Panc1 (cell line): ENCODE results near the gene LAYN. TPM values are rescaled to one million over a fixed set of nuclear protein-coding genes. Genes with fewer than 3 reads are reported as not detected.

Experiments used
- ATAC-seq: fragments of 200-7000 bp; cut with Tn5 transposase; 2 replicates; pipeline ENCODE4 v1.9.1; 2020; ENCODE audit warnings: mild to moderate bottlenecking, moderate library complexity
- BruUV-seq: library from RNA; stranded (reverse); fragments of 400-500 nt; replicated peaks from 2 replicates; lab custom pipeline; 2021; lab: Mats Ljungman, UMichigan
- CTCF ChIA-PET: fragments of 300-600 bp; sonication (Branson Sonifier 250); formaldehyde crosslinking; loops from one replicate; lab custom pipeline; 2022; ENCODE audit warnings: antibody characterized with exemption; lab: Charles Lee
- POLR2A ChIA-PET: fragments of 300-600 bp; sonication (Branson Sonifier 250); formaldehyde crosslinking; loops from one replicate; lab custom pipeline; 2022; ENCODE audit warnings: antibody characterized with exemption; lab: Charles Lee
- DNase-seq: peaks from one replicate; pipeline ENCODE4 v3.0.0-alpha.2; 2010; ENCODE audit warnings: low read depth, low spot score
- H3K27ac ChIP-seq: 2 replicates; pipeline ENCODE4 v1.5.1; 2011; ENCODE audit warnings: mild to moderate bottlenecking, low read length, inconsistent platforms
- H3K27me3 ChIP-seq: fragments of 200-500 bp; sonication (Bioruptor generic); 2 replicates; pipeline ENCODE4 v1.6.0; 2014; ENCODE audit warnings: low read length, inconsistent platforms; ENCODE audit not compliant: control insufficient read depth, insufficient read depth
- H3K36me3 ChIP-seq: fragments of 200-500 bp; sonication (Bioruptor generic); 2 replicates; pipeline ENCODE4 v1.5.1; 2014; ENCODE audit warnings: inconsistent platforms, mild to moderate bottlenecking, low read length, moderate library complexity; ENCODE audit not compliant: control insufficient read depth, insufficient read depth
- H3K4me1 ChIP-seq: 2 replicates; pipeline ENCODE4 v1.5.1; 2011; ENCODE audit warnings: inconsistent platforms, mild to moderate bottlenecking, low read length, moderate library complexity; ENCODE audit not compliant: control insufficient read depth, insufficient read depth
- H3K4me3 ChIP-seq, 2 experiments: 2 replicates each; pipeline ENCODE4 v1.5.1; 2011 to 2012; ENCODE audit warnings: low read depth in 2 of 2, low read length in 2 of 2, mild to moderate bottlenecking in 2 of 2, inconsistent platforms in 1 of 2, moderate library complexity in 1 of 2
- H3K9me3 ChIP-seq: fragments of 200-500 bp; sonication (Bioruptor generic); 2 replicates; pipeline ENCODE4 v1.5.1; 2014; ENCODE audit warnings: low read depth, mild to moderate bottlenecking, inconsistent platforms, low read length, moderate library complexity; ENCODE audit not compliant: control insufficient read depth, insufficient read depth
- CTCF ChIP-seq: fragments of 450-650 bp; IDR thresholded peaks from 2 replicates; pipeline ENCODE4 v1.5.1; 2017; ENCODE audit warnings: mild to moderate bottlenecking
- POLR2AphosphoS5 ChIP-seq: IDR thresholded peaks from 2 replicates; pipeline ENCODE4 v1.6.1; 2012; ENCODE audit warnings: mild to moderate bottlenecking, low read depth, low read length, moderate library complexity
- REST ChIP-seq, 2 experiments: IDR thresholded peaks; 2 replicates each; pipeline ENCODE4 v1.6.1; 2011 to 2012; ENCODE audit warnings: low read depth in 2 of 2, control low read depth in 1 of 2, low read length in 1 of 2, mild to moderate bottlenecking in 1 of 2, moderate library complexity in 1 of 2; ENCODE audit not compliant: insufficient read depth in 1 of 2
- SIN3A ChIP-seq: IDR thresholded peaks from 2 replicates; pipeline ENCODE4 v1.6.1; 2012; ENCODE audit warnings: low read depth, mild to moderate bottlenecking, low read length, moderate library complexity, borderline replicate concordance; ENCODE audit not compliant: insufficient read depth
- TCF7L2 ChIP-seq: IDR thresholded peaks from 2 replicates; pipeline ENCODE4 v1.6.1; 2011; ENCODE audit warnings: mild to moderate bottlenecking, low read depth, low read length, inconsistent platforms
- in situ Hi-C: cut with HindIII; loops from 2 replicates; pipeline ENCODE4 v1.10.0; 2016; ENCODE audit warnings: low sequenced_read_pairs, low pct_unique_long_range_greater_than_20kb
- intact Hi-C: fragments of 100-400 bp; cut with micrococcal nuclease; formaldehyde crosslinking; loops from one replicate; pipeline ENCODE4 v1.10.0; 2022; ENCODE audit not compliant: unreplicated experiment
- total RNA-seq: library from RNA; stranded (reverse); gene quantifications from one replicate; pipeline ENCODE4 v1.2.1, GENCODE V29; 2021; ENCODE audit not compliant: unreplicated experiment

Gene LAYN
- total RNA-seq, 1 experiment from 2014 or later, result 3.6 TPM

- 0 out of 2 replicates have a peak, but pooled peaks cover 4% of the 10 kb centered on the region for H3K4me1 ChIP-seq
- BruUV-seq, result no TSS peak
- TF ChIP-seq TCF7L2, result no peak
- TF ChIP-seq CTCF, result no peak
- no peak for TF ChIP-seq POLR2AphosphoS5
- no peak for TF ChIP-seq SIN3A
- TF ChIP-seq REST (IDR thresholded peaks at IDR 0.05; ENCODE audit: insufficient read depth in 1 of 2, low read depth in 2 of 2, low read length in 1 of 2), result no peak
- CTCF ChIA-PET, result no interaction called here
- ATAC-seq (no peak), DNase-seq (no peak)
- H3K27ac ChIP-seq, result no peak overlapping the region
- H3K36me3 ChIP-seq, result no peaks in the 10 kb centered on the region
- H3K27me3 ChIP-seq, result no peaks in the 10 kb centered on the region
- POLR2A ChIA-PET, result no interaction called here
- intact Hi-C loops, result no loop called here
- no peak overlapping the region for H3K4me3 ChIP-seq
- no peaks in the 10 kb centered on the region for H3K9me3 ChIP-seq
- in situ Hi-C loops, result no loop called here
These were observed 29.0 kb downstream of the LAYN start for GRCh38 chr11:111569476-111569875.

GRCh38 chr11:111570796-111571195 lies 30.3 kb downstream of the LAYN start:
- ChIA-PET POLR2A (no interaction called here), CTCF (no interaction called here)

More at GRCh38 chr11:111570796-111571195, 30.3 kb downstream of the LAYN start:
- H3K9me3 ChIP-seq, result no peaks in the 10 kb centered on the region
- in situ Hi-C loops (no loop called here), intact Hi-C loops (no loop called here)
- TF ChIP-seq SIN3A (no peak), TCF7L2 (no peak), CTCF (no peak), POLR2AphosphoS5 (no peak), REST (IDR thresholded peaks at IDR 0.05; ENCODE audit: insufficient read depth in 1 of 2, low read depth in 2 of 2, low read length in 1 of 2) (no peak)
- H3K4me3 ChIP-seq, result no peak overlapping the region
- BruUV-seq, result no TSS peak
- no peaks in the 10 kb centered on the region for H3K36me3 ChIP-seq
- H3K4me1 ChIP-seq, result 0 out of 2 replicates have a peak, but pooled peaks cover 4% of the 10 kb centered on the region
- DNase-seq (no peak), ATAC-seq (no peak)
- H3K27ac ChIP-seq, result no peak overlapping the region
- H3K27me3 ChIP-seq, result no peaks in the 10 kb centered on the region
